A673 (cell line): Measurements from ENCODE around the gene B9D2. TPM values are rescaled to one million over a fixed set of nuclear protein-coding genes. Genes with fewer than 3 reads are reported as not detected.

Experiments used
- BruUV-seq: library from RNA; stranded (reverse); fragments of 400-500 nt; replicated peaks from 2 replicates; lab custom pipeline; 2021; lab: Mats Ljungman, UMichigan
- CTCF ChIA-PET: fragments of 300-600 bp; sonication (Branson Sonifier 250); formaldehyde crosslinking; loops from one replicate; lab custom pipeline; 2022; ENCODE audit warnings: antibody characterized with exemption; lab: Charles Lee
- POLR2A ChIA-PET: fragments of 300-600 bp; sonication (Branson Sonifier 250); formaldehyde crosslinking; loops from one replicate; lab custom pipeline; 2022; ENCODE audit warnings: antibody characterized with exemption; ENCODE audit not compliant: low non-redundant PET; lab: Charles Lee
- DNase-seq: peaks from one replicate; pipeline ENCODE4 v3.0.0-alpha.2; 2015; ENCODE audit warnings: low spot score
- H3K27ac ChIP-seq: fragments of 200-600 bp; sonication (generic); 2 replicates; pipeline ENCODE4 v1.5.1; 2016; ENCODE audit warnings: mixed run types, low read depth, mild to moderate bottlenecking, mixed read lengths, antibody characterized with exemption, low read length; ENCODE audit not compliant: poor library complexity, severe bottlenecking
- H3K27me3 ChIP-seq: fragments of 200-600 bp; sonication (generic); replicated peaks from 2 replicates; pipeline ENCODE4 v1.6.1; 2017; ENCODE audit warnings: mixed run types, low read depth, mild to moderate bottlenecking, mixed read lengths, antibody characterized with exemption, low read length; ENCODE audit not compliant: insufficient read depth, poor library complexity
- H3K36me3 ChIP-seq: fragments of 200-600 bp; sonication (generic); 2 replicates; pipeline ENCODE4 v1.6.1; 2016; ENCODE audit warnings: mixed run types, mild to moderate bottlenecking, mixed read lengths, antibody characterized with exemption, low read length; ENCODE audit not compliant: insufficient read depth, poor library complexity, severe bottlenecking
- H3K4me1 ChIP-seq: fragments of 200-600 bp; sonication (generic); 2 replicates; pipeline ENCODE4 v1.6.1; 2017; ENCODE audit warnings: mixed run types, mild to moderate bottlenecking, mixed read lengths, antibody characterized with exemption, low read length; ENCODE audit not compliant: insufficient read depth, poor library complexity, severe bottlenecking
- H3K4me3 ChIP-seq: fragments of 200-600 bp; sonication (generic); 2 replicates; pipeline ENCODE4 v1.5.1; 2016; ENCODE audit warnings: low read depth, mixed run types, mild to moderate bottlenecking, mixed read lengths, low read length; ENCODE audit not compliant: poor library complexity, severe bottlenecking
- H3K9me3 ChIP-seq: fragments of 200-600 bp; sonication (generic); 2 replicates; pipeline ENCODE4 v1.6.1; 2016; ENCODE audit warnings: mixed run types, low read depth, mild to moderate bottlenecking, mixed read lengths, antibody characterized with exemption, low read length; ENCODE audit not compliant: poor library complexity, severe bottlenecking
- EZH2 ChIP-seq: fragments of 200-600 bp; sonication (generic); IDR thresholded peaks from 2 replicates; pipeline ENCODE4 v1.6.1; 2017; ENCODE audit warnings: borderline replicate concordance, low read depth, mild to moderate bottlenecking, mixed read lengths, antibody characterized with exemption, low read length; ENCODE audit not compliant: poor library complexity, severe bottlenecking
- intact Hi-C: fragments of 100-400 bp; cut with micrococcal nuclease; formaldehyde crosslinking; loops from one replicate; pipeline ENCODE4 v1.10.0; 2022; ENCODE audit not compliant: unreplicated experiment
- total RNA-seq: library from RNA; stranded (reverse); gene quantifications from 2 replicates; pipeline ENCODE4 v1.2.3, GENCODE V29; 2021
- TF ChIP-seq, protein P1 (sequence below): fragments of 300-800, 200-600 bp; sonication (generic); conservative IDR thresholded peaks from 2 replicates; pipeline ENCODE4 v1.5.1; 2017; ENCODE audit warnings: low read depth, mild to moderate bottlenecking, antibody characterized with exemption, low read length, moderate library complexity, mixed read lengths

The B9D2 gene
- total RNA-seq, 1 experiment from 2014 or later, result 10.7 TPM

DNA sequence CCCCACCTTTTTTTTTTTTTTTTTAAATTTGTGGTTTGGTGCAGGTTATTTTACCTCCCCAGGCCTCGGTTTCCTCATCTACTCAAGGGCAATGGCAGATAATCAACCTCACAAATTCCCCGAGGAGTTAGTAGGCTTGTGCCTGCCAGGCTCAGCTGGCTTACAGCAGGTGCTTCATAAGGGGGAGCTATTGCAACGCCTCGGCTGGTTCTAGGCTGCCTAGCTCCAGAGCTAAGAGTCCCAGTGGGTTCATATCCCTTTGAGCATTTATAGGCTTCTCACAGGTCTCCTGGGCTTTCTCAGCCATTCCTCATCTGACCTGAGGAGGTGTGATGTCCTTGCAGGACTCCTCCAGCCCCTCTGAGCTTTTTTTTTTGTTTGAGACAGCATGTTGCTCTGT is 44.3 kb upstream of the B9D2 start:
- no peak for DNase-seq
- TF ChIP-seq, protein P1, sequence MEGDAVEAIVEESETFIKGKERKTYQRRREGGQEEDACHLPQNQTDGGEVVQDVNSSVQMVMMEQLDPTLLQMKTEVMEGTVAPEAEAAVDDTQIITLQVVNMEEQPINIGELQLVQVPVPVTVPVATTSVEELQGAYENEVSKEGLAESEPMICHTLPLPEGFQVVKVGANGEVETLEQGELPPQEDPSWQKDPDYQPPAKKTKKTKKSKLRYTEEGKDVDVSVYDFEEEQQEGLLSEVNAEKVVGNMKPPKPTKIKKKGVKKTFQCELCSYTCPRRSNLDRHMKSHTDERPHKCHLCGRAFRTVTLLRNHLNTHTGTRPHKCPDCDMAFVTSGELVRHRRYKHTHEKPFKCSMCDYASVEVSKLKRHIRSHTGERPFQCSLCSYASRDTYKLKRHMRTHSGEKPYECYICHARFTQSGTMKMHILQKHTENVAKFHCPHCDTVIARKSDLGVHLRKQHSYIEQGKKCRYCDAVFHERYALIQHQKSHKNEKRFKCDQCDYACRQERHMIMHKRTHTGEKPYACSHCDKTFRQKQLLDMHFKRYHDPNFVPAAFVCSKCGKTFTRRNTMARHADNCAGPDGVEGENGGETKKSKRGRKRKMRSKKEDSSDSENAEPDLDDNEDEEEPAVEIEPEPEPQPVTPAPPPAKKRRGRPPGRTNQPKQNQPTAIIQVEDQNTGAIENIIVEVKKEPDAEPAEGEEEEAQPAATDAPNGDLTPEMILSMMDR, result peak; percentile 25; the same call in 1 of the 2 replicates
- no peak for TF ChIP-seq EZH2
- BruUV-seq, result no TSS peak
- Histone ChIP-seq H3K9me3 (no peaks in the 10 kb centered on the region), H3K27ac (no peak overlapping the region), H3K4me1 (no peaks in the 10 kb centered on the region), H3K4me3 (no peak overlapping the region), H3K36me3 (no peaks in the 10 kb centered on the region), H3K27me3 (no peaks in the 10 kb centered on the region)
- CTCF ChIA-PET, result no interaction called here
- POLR2A ChIA-PET, result interaction anchor here (0.7 kb wide), 1 partner anchor 66 kb away, joined by 9 read pairs; no protein-coding TSS in a partner anchor
- intact Hi-C loops, result no loop called here

DNA sequence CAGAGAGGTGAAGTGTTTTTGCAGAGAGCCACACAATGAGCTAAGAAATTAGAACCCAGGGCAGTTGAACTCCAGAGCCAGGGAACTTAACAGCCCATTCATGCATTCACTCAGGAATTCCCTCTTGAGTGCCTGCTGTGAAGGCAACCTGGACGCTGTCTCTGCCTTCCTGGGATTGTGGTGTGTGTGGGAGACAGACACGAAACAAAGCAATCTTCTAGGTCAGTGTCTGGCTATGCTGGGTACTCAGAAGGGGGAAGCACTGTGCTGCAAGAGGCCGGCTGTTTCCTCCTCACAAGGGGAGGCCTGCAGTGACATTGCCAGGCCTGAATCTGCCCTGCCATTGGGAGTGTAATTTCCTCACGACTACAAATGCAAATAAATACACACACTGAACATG is 43.3 kb upstream of the B9D2 start:
- Histone ChIP-seq H3K4me3 (no peak overlapping the region), H3K27ac (no peak overlapping the region), H3K36me3 (no peaks in the 10 kb centered on the region), H3K4me1 (no peaks in the 10 kb centered on the region), H3K27me3 (no peaks in the 10 kb centered on the region), H3K9me3 (no peaks in the 10 kb centered on the region)
- BruUV-seq, result no TSS peak
- TF ChIP-seq, protein P1, result no peak
- TF ChIP-seq EZH2, result no peak
- ChIA-PET CTCF (no interaction called here), POLR2A (no interaction called here)
- no peak for DNase-seq
- intact Hi-C loops, result no loop called here

DNA sequence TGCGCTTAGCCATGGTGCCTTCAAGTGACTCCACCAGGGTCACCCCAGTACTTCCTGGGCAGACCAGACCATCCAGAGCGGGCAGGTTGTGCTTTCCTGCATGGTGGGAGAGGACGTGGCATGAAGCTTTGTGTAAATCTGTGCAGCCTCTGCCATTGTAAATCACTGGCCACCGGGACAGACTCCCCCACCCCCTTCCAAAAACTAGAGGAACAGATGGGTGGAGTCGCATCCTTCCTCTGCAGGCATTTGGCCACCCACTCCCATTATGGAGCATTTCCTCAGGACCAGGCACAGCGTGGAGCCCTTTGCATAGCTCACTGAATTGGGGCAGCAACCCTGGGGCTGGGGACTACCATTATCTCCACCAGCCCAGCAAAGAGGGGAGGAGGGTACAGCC is 41.8 kb upstream of the B9D2 start:
- no peaks in the 10 kb centered on the region for H3K27me3 ChIP-seq
- ChIA-PET CTCF (interaction anchor here (0.5 kb wide), 1 partner anchor 137 kb away, joined by 5 read pairs; no protein-coding TSS in a partner anchor), POLR2A (no interaction called here)
- intact Hi-C loops, result no loop called here
- no peak overlapping the region for H3K27ac ChIP-seq
- TF ChIP-seq EZH2, result no peak
- TF ChIP-seq, protein P1, result no peak
- no peak overlapping the region for H3K4me3 ChIP-seq
- no peaks in the 10 kb centered on the region for H3K36me3 ChIP-seq
- no peaks in the 10 kb centered on the region for H3K4me1 ChIP-seq
- no peak for DNase-seq
- H3K9me3 ChIP-seq, result no peaks in the 10 kb centered on the region
- BruUV-seq, result no TSS peak
